GM12878 (cell line): ENCODE measurements around the gene LGALS1. TPM values are rescaled to one million over a fixed set of nuclear protein-coding genes. Genes with fewer than 3 reads are reported as not detected.

ENCODE experiments used
- BCL11A ChIP-seq: IDR thresholded peaks from 2 replicates; pipeline ENCODE4 v1.6.1; 2011; ENCODE audit warnings: low read depth, low read length
- CEBPB ChIP-seq, 2 experiments: fragments of 150-350 bp in 1 of 2; IDR thresholded peaks; 2 replicates each; pipeline ENCODE4 v1.6.1; 2012 to 2014; ENCODE audit warnings: low read depth in 2 of 2, low read length in 2 of 2, borderline replicate concordance in 1 of 2, inconsistent platforms in 1 of 2
- MEF2B ChIP-seq: fragments of 450-650 bp; IDR thresholded peaks from 2 replicates; pipeline ENCODE4 v1.6.1; 2018; ENCODE audit warnings: mild to moderate bottlenecking, moderate library complexity; ENCODE audit not compliant: partially characterized antibody, poor library complexity, severe bottlenecking
- MTA3 ChIP-seq: IDR thresholded peaks from 2 replicates; pipeline ENCODE4 v1.6.1; 2012; ENCODE audit warnings: low read length, inconsistent platforms, borderline replicate concordance
- NKRF ChIP-seq: fragments of 450-650 bp; conservative IDR thresholded peaks from 2 replicates; pipeline ENCODE4 v1.6.1; 2017; ENCODE audit warnings: mild to moderate bottlenecking, moderate library complexity
- polyA plus RNA-seq, 11 experiments: library from polyadenylated mRNA; depleted of rRNA in 4 of 11; unstranded in 6 of 11; stranded (reverse) in 5 of 11; fragments of >200 nt; fragmentation: Nextera tagmentation in 4 of 11; fragmentation: Illumina TruSeq in 1 of 11; extraction: Ambion mirVana in 4 of 11; extraction: Trizol in 1 of 11; gene quantifications; 1 replicate in 1 of 11; 2 replicates in 10 of 11; pipeline versions ENCODE4 v1.2.1 to v1.2.3, GENCODE V29; 2011 to 2016; ENCODE audit warnings: inconsistent platforms in 2 of 11, missing spikeins in 2 of 11, low read depth in 1 of 11
- total RNA-seq, 4 experiments: library from RNA; depleted of rRNA in 3 of 4; stranded (reverse); fragments of >200 nt in 3 of 4; fragmentation: Illumina TruSeq in 1 of 4; extraction: Trizol in 1 of 4; gene quantifications; 2 replicates each; pipeline versions ENCODE4 v1.2.1 to v1.2.3, GENCODE V29; 2013 to 2021
- TF ChIP-seq, protein P1 (sequence below): fragments of 450-650 bp; IDR thresholded peaks from 2 replicates; pipeline ENCODE4 v1.6.1; 2017; ENCODE audit warnings: antibody characterized with exemption, mild to moderate bottlenecking, moderate library complexity
- TF ChIP-seq, protein P2 (sequence below): IDR thresholded peaks from 2 replicates; pipeline ENCODE4 v1.6.1; 2011; ENCODE audit warnings: low read depth, low read length, improper control_type of control experiment, borderline replicate concordance

LGALS1 gene
- total and polyA plus RNA-seq, 10 of the 15 experiments (the other 5 are each of a cell fraction or from before 2014, with no cell fraction given): 312 to 1,889 (median 706) TPM

GRCh38 chr22:37679670-37680069 lies 4.2 kb downstream of the LGALS1 start (continued):
- TF ChIP-seq, protein P1, sequence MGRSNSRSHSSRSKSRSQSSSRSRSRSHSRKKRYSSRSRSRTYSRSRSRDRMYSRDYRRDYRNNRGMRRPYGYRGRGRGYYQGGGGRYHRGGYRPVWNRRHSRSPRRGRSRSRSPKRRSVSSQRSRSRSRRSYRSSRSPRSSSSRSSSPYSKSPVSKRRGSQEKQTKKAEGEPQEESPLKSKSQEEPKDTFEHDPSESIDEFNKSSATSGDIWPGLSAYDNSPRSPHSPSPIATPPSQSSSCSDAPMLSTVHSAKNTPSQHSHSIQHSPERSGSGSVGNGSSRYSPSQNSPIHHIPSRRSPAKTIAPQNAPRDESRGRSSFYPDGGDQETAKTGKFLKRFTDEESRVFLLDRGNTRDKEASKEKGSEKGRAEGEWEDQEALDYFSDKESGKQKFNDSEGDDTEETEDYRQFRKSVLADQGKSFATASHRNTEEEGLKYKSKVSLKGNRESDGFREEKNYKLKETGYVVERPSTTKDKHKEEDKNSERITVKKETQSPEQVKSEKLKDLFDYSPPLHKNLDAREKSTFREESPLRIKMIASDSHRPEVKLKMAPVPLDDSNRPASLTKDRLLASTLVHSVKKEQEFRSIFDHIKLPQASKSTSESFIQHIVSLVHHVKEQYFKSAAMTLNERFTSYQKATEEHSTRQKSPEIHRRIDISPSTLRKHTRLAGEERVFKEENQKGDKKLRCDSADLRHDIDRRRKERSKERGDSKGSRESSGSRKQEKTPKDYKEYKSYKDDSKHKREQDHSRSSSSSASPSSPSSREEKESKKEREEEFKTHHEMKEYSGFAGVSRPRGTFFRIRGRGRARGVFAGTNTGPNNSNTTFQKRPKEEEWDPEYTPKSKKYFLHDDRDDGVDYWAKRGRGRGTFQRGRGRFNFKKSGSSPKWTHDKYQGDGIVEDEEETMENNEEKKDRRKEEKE: no peak
- TF ChIP-seq BCL11A (no peak), MTA3 (no peak), NKRF (no peak), MEF2B (no peak), CEBPB (IDR thresholded peaks at IDR 0.05; ENCODE audit: borderline replicate concordance in 1 of 2, low read depth in 2 of 2, low read length in 2 of 2) (no peak)
- TF ChIP-seq, protein P2, sequence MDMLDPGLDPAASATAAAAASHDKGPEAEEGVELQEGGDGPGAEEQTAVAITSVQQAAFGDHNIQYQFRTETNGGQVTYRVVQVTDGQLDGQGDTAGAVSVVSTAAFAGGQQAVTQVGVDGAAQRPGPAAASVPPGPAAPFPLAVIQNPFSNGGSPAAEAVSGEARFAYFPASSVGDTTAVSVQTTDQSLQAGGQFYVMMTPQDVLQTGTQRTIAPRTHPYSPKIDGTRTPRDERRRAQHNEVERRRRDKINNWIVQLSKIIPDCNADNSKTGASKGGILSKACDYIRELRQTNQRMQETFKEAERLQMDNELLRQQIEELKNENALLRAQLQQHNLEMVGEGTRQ: no peak
- TF ChIP-seq, all 136 proteins: peak for 0
